Myocyte (in vitro differentiated cells): ENCODE results near the gene AQP2. TPM values are rescaled to one million over a fixed set of nuclear protein-coding genes. Genes with fewer than 3 reads are reported as not detected.
A peak's percentile ranks its signal among the peaks of the same experiment; 100 is the strongest.

Source experiments
- DNase-seq: peaks from one replicate; pipeline ENCODE4 v3.0.0-alpha.2; 2012; ENCODE audit warnings: low read depth
- total RNA-seq: library from RNA; depleted of rRNA; stranded (reverse); fragments of >200 nt; gene quantifications from 2 replicates; pipeline ENCODE4 v1.2.3, GENCODE V29; 2014

The AQP2 gene
- total RNA-seq, 1 donor from 2014 or later, result not detected

DNA sequence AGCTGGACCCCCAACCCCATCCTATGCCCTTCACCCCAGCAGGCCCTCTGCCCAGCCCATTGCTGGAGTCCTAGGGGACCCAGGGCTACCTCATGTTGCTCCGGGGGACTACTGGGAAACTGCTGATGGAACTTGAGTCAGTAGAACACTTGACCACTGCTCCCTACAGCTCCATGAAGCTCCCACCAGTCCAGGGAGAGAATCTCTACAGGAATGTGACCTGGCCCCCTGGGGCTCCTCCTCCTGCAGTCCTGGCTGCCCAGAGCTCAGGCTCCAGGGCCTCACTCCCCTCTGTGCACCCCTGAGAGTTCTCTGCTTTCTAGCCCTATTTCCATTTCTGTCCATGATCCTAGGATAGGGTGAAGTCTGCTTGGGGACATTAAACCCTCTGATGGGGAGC is 10.8 kb upstream of the AQP2 start:
- DNase-seq, result no peak

DNA sequence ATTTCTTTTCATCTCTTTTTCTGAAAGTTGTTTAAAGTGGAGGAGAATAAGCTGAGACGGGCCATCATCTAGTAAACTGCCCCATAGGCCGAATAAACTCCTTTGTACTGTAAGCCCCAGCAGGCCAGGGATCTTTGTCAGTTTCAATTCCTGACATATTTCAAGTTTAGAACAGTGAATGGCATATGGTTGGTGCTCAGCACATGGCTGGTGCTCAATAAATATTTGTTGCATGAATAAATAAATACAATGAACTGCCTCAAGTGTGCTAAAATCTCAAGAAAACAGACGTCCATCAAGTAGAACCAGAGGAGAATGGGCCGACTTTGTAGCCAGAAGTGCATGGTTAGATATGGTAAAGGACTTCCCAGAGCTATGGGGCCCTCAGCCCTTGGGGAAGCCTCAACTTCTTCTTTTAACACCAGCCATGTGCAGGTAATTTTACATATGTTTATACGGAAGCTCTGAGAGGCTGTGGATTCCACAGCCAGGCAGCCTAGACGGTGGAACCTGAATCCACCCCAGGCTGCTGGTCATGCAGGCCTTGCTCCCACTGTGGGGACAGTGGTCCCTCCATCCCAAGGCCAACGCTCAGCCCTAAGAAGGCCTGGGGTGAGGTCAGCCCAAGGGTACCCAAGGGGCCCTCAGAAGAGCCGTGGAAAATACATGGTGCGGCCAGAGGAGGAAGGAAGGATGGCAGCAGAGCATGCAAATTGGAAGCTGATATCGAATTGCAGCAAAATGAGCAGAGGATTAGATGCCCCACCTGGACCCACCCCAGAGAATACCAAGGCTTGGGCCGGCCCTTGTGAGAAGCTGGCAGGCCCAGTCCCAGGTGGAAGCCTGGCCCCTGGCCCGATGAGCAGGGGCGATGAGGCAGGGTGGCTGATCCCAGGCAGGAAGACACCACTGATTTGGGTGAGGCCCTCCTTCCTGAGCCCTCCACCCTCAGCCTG is 8.7 kb upstream of the AQP2 start:
- no peak for DNase-seq

DNA sequence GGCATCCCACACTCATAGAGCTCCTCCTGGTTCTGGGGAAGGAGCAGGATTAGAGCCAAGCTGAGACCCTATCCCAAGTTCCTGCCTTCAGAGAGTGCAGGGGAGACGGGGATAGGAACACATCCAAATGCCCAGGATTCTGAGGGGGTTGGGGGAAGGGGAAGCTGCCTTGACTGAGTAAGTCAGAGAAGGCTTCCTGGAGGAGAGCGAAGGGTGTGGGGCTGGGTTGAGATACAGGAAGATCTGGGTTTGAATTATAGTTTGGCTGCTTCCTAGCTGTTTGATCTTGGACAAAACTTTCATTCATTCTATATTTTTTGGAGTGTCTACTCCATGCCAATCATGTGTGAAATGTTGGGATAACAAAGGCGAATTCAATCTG is 8.0 kb upstream of the AQP2 start:
- no peak for DNase-seq

DNA sequence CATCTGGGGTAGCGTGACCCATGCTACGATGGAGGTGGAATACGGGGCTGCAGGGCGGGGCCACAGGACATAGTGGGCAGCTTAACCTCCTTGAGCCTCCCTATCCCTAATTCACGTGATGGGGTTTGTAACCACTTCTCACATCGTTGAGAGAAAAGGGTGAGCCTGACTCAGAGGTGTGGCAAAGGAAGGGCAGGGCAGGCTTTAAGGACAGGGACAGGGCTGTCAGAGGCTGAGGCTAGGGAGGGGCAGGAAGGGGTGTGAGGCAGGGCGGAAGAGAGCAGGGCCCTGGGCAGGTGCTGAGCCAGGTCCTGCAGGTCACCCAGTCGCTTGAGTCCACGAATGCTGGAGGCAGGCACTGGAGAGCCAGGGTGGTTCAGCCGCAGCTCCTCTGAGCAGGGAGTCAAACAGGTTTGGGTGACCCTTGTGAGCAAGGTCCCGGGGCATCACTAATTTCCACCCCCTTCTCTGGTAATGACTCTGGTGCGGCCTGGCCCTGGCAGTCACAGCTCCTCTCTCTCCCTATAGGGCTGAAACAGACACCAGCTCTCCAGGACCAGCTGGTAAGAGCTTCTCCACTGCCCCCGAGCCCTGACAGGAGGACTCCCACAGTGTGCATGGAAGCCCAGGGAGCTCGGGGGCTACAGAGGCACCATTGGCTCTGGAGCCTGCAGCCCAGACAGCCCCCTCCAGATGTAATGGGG is 7.5 kb upstream of the AQP2 start:
- DNase-seq, result no peak

DNA sequence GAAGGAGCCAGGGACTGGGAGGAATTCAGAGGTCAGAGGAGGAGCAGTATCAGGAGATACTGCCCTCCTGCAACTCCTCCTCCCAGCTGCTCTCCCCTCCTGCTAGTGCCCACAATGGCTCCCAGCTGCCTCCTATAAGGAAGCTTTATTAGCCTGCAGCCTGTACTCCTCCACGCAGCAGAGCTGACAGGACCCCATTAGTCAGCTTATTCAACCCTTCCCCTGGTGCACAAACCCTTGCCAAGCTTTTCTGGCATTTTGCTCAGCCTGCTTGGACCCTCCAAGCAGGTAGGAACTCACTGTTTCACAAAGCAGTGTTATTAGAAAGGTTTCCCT is 6.9 kb upstream of the AQP2 start:
- DNase-seq, result no peak

DNA sequence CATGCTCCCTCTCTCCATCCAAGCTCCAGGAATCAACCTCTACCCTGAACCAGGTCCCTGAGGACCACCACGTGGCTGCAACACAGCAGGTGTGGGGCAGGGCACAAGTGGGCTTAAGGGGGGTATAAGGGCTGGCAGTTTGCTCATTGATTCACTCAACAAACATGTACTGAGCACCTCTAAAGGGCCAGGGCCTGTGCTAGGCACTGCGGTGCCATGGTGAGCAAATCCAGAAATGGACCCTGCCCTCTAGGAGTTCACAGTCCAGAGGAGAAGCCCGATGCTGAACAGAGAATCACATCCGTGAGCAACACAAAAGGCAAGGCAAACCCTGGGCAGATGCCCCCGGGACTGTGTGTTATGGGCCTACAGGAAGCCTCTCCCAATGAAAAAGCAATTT is 6.5 kb upstream of the AQP2 start:
- no peak for DNase-seq

DNA sequence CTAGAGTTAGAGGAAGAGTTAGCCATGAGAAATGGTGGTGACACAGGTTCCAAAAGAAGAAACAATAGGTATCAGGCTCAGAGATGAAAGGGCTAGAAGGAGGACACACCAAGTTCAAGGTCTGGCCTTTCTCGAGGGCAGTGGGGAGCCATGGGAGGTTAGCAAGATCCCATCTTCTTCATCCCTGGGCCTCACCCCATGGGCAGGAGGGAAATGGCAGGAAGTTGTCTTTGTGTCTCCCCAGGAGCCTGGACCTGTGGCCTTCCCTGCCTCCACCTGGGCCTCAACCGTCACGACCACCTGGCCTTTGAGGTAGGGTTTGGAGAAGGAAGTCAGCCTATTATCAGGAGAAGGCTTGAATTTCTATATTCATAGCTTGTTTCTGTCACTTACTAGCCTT is 5.8 kb upstream of the AQP2 start:
- no peak for DNase-seq

DNA sequence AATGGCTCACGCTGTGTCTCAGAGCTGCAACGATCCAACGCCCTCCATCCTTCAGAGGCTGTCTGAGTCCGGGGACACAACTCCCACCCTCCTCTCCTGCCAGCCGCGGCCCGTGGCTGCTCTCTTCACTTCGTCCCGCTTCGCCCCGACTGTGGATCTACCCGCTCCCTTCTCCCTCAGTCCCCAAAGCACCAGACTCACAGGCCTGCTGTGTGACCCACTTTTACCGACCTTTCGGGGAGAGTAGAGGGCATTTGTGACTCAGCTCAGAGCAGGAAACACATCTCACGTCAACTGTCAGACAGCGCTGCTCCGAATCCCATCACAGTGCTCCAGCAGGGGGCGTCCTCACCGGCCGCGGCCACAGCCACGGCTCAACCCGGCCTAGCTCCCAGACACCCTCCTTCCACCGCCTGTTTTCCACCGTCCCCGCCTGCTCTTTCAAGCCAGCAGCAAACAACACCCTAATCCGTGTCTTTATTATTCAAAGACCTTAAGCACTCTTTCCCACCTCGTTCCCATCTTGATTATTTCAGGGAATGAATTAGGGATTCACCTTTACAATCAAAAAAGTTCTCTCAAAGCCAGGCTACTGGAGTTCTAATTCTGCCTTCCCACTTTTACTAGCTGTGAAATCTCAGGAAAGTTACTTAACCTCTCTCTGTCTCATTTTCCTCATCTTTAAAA is 5.0 kb upstream of the AQP2 start:
- peak; percentile 81 for DNase-seq

DNA sequence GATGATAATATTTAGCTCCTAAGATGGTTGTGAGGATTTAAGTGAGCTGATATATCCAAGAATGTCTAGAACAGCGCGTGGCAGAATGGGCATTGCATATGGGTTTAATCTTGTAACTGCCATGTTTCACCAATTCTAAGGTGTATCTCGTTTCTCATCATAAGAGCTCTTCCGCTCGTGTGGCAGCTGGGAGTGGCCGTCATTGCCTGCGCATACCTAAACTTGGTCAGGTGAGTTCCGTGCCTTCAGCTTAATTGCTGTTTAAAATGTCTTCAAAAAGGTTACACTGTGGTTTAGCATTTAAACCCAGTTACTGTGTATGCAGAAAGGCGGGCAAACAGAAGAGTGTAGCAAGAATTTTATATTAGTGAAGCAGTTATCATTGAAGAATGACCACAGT is 4.5 kb upstream of the AQP2 start:
- no peak for DNase-seq

DNA sequence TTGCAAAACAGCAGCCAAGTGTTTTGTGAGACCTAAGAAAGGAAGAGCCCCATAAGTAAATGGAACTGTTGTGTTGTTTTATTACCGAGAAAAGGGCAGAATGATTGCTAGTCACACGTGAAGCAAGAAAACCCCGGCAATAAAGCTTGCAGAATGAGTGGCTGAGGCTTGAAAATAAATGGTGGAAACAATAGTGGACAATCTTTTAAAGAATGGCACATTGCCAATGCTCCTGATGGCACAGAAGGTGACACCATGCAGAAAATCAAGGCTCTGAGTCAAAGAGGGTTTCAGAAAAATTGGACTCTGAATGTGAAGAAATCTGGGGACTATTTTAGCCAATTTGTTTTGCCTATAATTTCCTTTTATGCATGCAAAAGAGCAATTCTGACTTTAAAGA is 4.0 kb upstream of the AQP2 start:
- no peak for DNase-seq

DNA sequence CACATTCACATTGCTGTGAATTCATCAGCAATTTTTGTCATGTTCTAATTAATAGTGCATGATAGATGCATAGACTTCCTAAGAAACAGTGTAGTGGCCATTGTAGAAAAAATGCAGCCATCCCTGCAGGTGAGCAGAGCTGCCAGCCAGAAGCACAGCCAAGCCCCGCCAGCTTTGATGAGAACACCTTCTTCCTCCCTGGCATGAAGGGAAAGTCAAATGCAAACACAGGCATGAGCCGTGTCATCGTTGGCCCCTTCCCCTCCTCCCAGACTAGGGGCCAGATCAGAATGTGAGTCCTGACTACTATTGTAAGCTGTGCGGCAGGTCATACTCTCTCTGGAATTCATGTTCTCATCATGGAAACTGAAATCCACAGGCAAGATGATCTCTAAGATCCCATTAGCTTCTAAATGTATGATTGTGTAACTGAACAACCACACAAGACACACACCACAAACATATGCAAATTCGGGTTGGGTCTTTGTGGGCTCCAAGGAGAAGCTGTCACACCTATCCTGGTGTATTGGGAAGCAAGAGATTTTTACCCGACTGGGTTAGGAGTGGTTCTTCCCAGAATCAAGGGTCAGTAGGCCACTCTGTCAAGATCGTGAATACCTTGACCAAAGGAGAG is 2.8 kb upstream of the AQP2 start:
- DNase-seq, result no peak

DNA sequence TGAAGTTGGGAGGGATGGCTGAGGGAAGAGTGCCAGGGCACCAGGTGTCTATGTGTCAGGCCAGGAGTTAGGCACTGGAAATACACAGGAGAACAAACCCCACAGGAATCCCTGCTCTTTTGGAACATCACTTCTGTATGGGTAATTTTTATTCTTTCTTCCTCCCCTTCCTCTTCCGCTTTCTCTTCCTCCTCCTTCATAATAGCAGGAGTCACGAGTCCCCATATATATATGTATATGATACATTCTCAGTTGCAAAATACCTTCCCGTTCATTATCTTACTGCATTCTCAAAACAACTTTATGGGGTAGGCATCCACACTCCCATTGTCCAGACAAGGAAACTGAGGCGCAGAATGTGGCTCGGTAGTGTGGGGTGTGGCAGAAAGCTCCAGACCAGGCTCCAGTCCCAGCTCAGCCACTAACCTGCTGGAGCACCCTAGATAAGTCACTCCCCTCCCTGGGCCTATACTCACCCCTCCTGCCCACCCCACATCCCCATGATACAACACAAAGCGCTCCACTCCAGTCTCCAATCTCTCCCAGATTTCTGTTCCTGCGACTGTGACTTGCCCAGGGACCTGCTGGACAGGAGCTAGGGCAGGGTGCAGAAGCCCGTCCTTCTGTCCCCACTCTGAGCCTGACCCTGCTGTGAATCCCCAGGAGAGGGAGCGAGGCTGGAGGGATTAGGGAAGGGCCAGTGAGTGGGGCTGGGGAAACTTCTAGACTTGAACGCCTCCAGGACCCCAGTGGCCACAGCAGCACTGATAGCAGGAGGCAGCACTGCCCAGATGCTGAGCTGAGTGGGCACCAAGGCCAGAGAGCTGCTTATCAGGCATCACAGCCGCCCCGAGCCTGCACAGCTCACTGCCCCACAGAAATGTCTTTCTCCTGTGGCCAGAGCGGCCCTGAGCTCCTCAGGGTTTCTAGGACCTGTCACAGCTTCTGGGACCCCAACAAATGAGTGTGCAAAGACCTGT is 1.4 kb upstream of the AQP2 start:
- DNase-seq, result no peak

DNA sequence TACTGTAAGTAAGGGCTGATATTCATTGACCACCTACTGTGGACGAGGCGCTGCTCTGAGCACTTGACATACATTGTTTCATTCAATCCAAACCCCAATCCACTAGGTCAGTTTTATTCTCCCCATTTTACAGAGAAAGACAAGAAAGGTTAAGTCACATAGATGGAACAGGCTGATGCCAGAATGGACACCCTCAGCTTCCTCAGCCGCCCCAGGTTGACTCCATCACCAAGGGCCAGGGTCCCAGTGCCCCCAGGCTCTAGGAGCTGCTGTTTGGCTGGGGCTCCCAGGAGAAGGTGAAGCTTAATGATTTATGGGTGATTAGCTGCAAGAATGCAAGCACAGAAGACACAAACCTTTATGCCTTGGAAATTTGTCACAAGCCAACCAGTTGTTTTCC is 671 bp upstream of the AQP2 start:
- no peak for DNase-seq

DNA sequence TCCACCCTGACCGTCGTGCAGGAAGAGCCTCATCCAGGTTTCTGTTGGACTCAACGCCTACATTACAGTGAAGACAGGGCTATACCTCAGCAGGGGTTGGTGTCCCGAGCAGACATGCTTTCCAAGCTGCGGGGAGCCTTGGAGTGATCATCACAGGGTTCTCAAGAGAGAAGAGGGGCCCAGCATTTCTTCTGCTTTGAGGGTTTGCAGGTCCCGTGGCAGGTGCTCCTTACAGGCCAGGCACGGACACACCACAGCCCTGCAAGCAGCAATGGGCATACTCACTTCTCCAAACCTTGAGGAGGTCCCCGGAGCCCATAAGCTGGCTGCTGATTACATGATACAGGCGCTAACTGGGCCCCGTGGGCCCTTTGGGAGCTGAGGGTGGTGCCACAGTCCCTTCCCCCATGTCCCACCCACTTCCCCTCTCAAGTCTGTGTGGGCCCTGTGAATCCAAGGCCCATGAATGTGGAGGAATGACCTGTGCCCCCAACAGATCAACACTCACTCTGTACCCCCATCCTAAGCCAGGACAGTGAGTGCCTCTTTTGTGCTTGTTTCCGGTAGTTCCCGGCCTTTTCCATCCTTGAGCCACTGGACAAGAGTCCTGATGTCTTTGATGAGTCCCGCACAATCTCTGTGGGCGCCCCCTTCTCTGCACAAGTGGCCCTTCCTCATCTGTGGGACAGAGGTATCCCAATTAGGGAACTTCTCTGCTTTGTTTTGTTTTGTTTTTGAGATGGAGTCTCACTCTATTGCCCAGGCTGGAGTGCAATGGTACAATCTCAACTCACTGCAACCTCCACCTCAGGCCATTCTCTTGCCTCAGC is 1.1 kb downstream of the AQP2 start:
- no peak for DNase-seq

DNA sequence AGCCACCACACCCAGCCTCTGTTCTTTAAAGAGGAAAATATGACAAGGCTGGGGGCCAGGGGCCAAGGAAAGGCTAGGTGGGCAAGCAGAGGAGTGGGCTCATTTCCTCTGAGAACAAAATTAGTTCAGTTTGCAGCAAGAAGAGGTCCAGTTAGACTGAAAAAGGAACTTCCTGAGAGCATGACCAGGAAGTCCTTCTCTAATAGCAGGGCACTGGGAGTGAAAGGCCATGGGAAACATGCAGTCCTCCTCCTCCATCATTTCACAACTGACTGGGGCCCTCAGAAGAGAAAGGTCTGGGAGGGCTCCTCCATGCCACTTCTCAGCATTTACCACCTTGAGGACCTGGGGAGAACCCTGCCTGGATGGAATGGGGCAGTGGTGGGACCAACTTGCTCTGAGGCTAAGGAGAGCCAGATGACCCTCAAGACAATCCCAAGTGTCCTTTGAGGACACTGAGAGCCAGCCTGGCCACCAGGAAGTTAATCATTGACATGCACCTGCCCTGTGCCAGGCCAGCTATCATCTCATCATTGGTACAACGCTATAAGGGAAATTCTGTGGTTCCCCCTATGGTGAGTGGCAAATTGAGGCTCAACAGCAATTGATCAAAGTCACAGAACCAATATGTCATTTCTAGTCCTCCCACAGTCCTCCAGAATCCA is 2.0 kb downstream of the AQP2 start:
- DNase-seq, result no peak

DNA sequence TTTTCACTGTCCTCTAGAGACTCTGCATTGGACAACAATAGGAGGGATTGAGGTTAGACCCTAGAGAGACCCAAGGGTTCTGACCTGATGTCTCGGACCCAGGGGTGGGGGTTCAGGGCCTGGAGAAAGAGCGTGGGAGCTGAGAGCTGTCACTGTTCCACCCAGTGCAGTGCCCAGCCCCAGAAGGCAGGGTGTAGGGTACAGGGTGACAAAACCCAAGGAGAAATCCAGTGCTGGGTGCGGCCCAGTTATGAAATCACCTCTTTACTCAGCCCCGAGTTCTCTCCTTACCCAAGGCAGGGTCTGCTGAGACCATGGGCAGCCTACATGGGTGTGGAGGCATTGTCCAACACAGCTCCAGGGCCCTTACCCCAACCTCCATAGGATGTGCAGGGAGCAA is 2.6 kb downstream of the AQP2 start:
- DNase-seq, result no peak

DNA sequence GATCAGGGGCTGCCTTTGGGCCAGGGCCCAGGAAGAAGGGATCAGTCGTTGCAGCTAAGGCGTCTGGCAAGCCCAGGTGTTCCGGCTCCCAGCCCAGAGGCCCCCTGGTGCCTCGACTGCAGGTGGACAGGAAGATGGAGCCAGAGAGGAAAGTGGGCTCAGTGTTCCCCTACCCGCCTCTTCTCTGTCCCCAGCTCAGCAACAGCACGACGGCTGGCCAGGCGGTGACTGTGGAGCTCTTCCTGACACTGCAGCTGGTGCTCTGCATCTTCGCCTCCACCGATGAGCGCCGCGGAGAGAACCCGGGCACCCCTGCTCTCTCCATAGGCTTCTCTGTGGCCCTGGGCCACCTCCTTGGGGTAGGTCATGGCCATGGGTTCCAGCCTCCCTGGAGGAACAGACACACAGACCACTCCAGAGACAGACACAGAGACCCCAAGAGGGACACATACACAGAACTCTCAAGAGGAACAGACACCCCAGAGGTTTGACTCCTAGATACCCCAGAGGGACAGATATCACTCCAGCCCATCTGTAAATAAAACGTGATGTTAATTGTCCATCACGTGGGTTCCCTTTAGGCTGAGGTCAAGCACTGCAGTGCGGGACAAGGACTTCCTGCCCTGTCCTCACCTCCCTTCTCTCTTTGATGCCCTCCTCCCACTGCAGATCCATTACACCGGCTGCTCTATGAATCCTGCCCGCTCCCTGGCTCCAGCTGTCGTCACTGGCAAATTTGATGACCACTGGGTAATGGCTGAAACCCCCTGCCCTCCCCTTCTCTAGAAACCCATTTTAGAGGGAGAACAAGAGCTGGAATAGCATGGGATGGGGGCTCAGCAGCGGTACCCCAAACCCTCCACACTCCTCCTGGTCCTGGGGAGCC is 3.7 kb downstream of the AQP2 start:
- no peak for DNase-seq
